Keratinocyte (primary cell): ENCODE measurements around the gene PUM1. TPM values are rescaled to one million over a fixed set of nuclear protein-coding genes. Genes with fewer than 3 reads are reported as not detected.
"Not testable (repeated sequence)": the region's sequence is repeated elsewhere in the genome, so short reads cannot be mapped to it uniquely, and the experiment has no call there.

ENCODE experiments used
- DNase-seq: peaks from one replicate; pipeline ENCODE4 v3.0.0-alpha.2; 2011; ENCODE audit warnings: low read depth, missing footprints, low spot score
- FAIRE-seq: peaks from 2 replicates; lab custom pipeline; 2011; peaks lifted over from hg19 to GRCh38; lab: Jason Lieb, UNC
- H2AFZ ChIP-seq: 2 replicates; pipeline ENCODE4 v1.6.0; 2012; ENCODE audit warnings: low read length, control low read depth, inconsistent platforms; ENCODE audit not compliant: control insufficient read depth
- H3K27ac ChIP-seq: 2 replicates; pipeline ENCODE4 v1.5.1; 2011; ENCODE audit warnings: low read length; ENCODE audit not compliant: control insufficient read depth, insufficient read depth
- H3K27me3 ChIP-seq: 3 replicates; pipeline ENCODE4 v1.6.0; 2011; ENCODE audit warnings: low read length; ENCODE audit not compliant: control insufficient read depth, insufficient read depth; ENCODE audit errors: extremely low read depth
- H3K36me3 ChIP-seq, 2 experiments: 2 replicates in 1 of 2; 3 replicates in 1 of 2; pipeline ENCODE4 v1.5.1; 2011; ENCODE audit warnings: low read length in 2 of 2, mild to moderate bottlenecking in 1 of 2; ENCODE audit not compliant: control insufficient read depth in 2 of 2, insufficient read depth in 2 of 2; ENCODE audit errors: extremely low read depth in 1 of 2
- H3K4me1 ChIP-seq: 3 replicates; pipeline ENCODE4 v1.5.1; 2011; ENCODE audit warnings: low read length; ENCODE audit not compliant: control insufficient read depth, insufficient read depth; ENCODE audit errors: extremely low read depth
- H3K4me2 ChIP-seq: 3 replicates; pipeline ENCODE4 v1.6.0; 2011; ENCODE audit warnings: low read depth, low read length; ENCODE audit not compliant: control insufficient read depth, insufficient read depth; ENCODE audit errors: extremely low read depth
- H3K4me3 ChIP-seq, 3 experiments: fragments of 200-600 bp in 1 of 3; sonication (generic) in 1 of 3; 2 replicates in 2 of 3; 3 replicates in 1 of 3; pipeline ENCODE4 v1.5.1; 2011 to 2016; ENCODE audit warnings: low read length in 3 of 3, mild to moderate bottlenecking in 3 of 3, control low read depth in 2 of 3, inconsistent platforms in 1 of 3, low read depth in 1 of 3, mixed read lengths in 1 of 3, mixed run types in 1 of 3, moderate library complexity in 1 of 3; ENCODE audit not compliant: control insufficient read depth in 2 of 3, insufficient read depth in 2 of 3; ENCODE audit errors: extremely low read depth in 1 of 3
- H3K79me2 ChIP-seq: 2 replicates; pipeline ENCODE4 v1.6.0; 2012; ENCODE audit warnings: low read length; ENCODE audit not compliant: control insufficient read depth, insufficient read depth
- H3K9ac ChIP-seq: 3 replicates; pipeline ENCODE4 v1.6.0; 2011; ENCODE audit warnings: low read length; ENCODE audit not compliant: control insufficient read depth, insufficient read depth; ENCODE audit errors: extremely low read depth
- H3K9me1 ChIP-seq: 3 replicates; pipeline ENCODE4 v1.6.0; 2011; ENCODE audit warnings: low read length; ENCODE audit not compliant: control insufficient read depth, insufficient read depth; ENCODE audit errors: extremely low read depth
- H3K9me3 ChIP-seq: 2 replicates; pipeline ENCODE4 v1.5.1; 2012; ENCODE audit warnings: low read depth, low read length; ENCODE audit not compliant: control insufficient read depth
- H4K20me1 ChIP-seq: 3 replicates; pipeline ENCODE4 v1.6.0; 2011; ENCODE audit warnings: low read length; ENCODE audit not compliant: control insufficient read depth, insufficient read depth; ENCODE audit errors: extremely low read depth
- CTCF ChIP-seq, 3 experiments: IDR thresholded peaks in 1 of 3; conservative IDR thresholded peaks in 1 of 3; optimal IDR thresholded peaks in 1 of 3; 2 replicates in 2 of 3; 3 replicates in 1 of 3; pipeline versions ENCODE3 to v1.5.1; 2011; ENCODE audit warnings: low read length in 3 of 3, mild to moderate bottlenecking in 3 of 3, moderate library complexity in 2 of 3, control low read depth in 1 of 3, inconsistent platforms in 1 of 3; ENCODE audit not compliant: insufficient read depth in 2 of 3; ENCODE audit errors: extremely low read depth in 1 of 3
- EZH2 ChIP-seq: IDR thresholded peaks from one replicate; pipeline ENCODE4 v1.6.1; 2012; ENCODE audit warnings: inconsistent platforms, mild to moderate bottlenecking, low read length, moderate library complexity
- dilution Hi-C: fragments of 300-500 bp; cut with MboI; formaldehyde crosslinking; loops from one replicate; pipeline ENCODE4 v1.7.0; 2020; ENCODE audit warnings: low sequenced_read_pairs; ENCODE audit not compliant: extremely low pct_ligation_motif_present
- polyA plus RNA-seq, 5 experiments: library from polyadenylated mRNA; depleted of rRNA in 3 of 5; stranded (reverse) in 3 of 5; stranded (forward) in 1 of 5; unstranded in 1 of 5; fragments of >200 nt; gene quantifications; 1 replicate in 1 of 5; 2 replicates in 3 of 5; 3 replicates in 1 of 5; pipeline versions ENCODE4 v1.2.1 to v1.2.3, GENCODE V29; 2011 to 2012; ENCODE audit warnings: missing spikeins in 2 of 5, low read depth in 1 of 5, low replicate concordance in 1 of 5

Gene PUM1
- polyA plus RNA-seq, 1 donor (not counting 4 experiments of a cell fraction or from before 2014, with no cell fraction given): 68.6 TPM

- Histone ChIP-seq H3K9ac (no peak overlapping the region), H3K27me3 (no peaks in the 10 kb centered on the region), H4K20me1 (peaks cover 36% of the 10 kb centered on the region), H3K27ac (no peak overlapping the region), H2AFZ (no peak overlapping the region), H3K4me1 (peaks cover 23% of the 10 kb centered on the region), H3K79me2 (peaks cover 98% of the 10 kb centered on the region), H3K9me1 (peaks cover 4% of the 10 kb centered on the region), H3K4me3 (no peak overlapping the region), H3K9me3 (no peaks in the 10 kb centered on the region), H3K36me3 (peaks cover 1 to 27% of the 10 kb centered on the region in 2 experiments), H3K4me2 (no peak overlapping the region)
- no peak for FAIRE-seq
- TF ChIP-seq CTCF (optimal IDR thresholded peaks at IDR 0.05 in 1 of 3, IDR thresholded peaks at IDR 0.05 in 1 of 3, conservative IDR thresholded peaks at IDR 0.05 in 1 of 3; ENCODE audit: extremely low read depth in 1 of 3, insufficient read depth in 2 of 3, low read length in 3 of 3) (no peak), EZH2 (no peak)
- DNase-seq: no peak
- dilution Hi-C loops: no loop called here
These were observed 24.0 kb downstream of the PUM1 start for GRCh38 chr1:31041529-31041928.

GRCh38 chr1:31040038-31040437 lies 25.5 kb downstream of the PUM1 start:
- no peak for TF ChIP-seq CTCF (optimal IDR thresholded peaks at IDR 0.05 in 1 of 3, IDR thresholded peaks at IDR 0.05 in 1 of 3, conservative IDR thresholded peaks at IDR 0.05 in 1 of 3; ENCODE audit: extremely low read depth in 1 of 3, insufficient read depth in 2 of 3, low read length in 3 of 3)
- no peak for TF ChIP-seq EZH2
- peaks cover 42% of the 10 kb centered on the region for H4K20me1 ChIP-seq

GRCh38 chr1:31038935-31039334 lies 26.6 kb downstream of the PUM1 start:
- H3K9me1 ChIP-seq, H3K27me3 ChIP-seq, H3K9me3 ChIP-seq, dilution Hi-C loops, H3K27ac ChIP-seq, H2AFZ ChIP-seq, H3K9ac ChIP-seq, DNase-seq, H3K4me3 ChIP-seq, H3K4me2 ChIP-seq, FAIRE-seq: not testable (repeated sequence)
- Histone ChIP-seq H4K20me1 (peaks cover 45% of the 10 kb centered on the region), H3K36me3 (peaks cover 0 to 26% of the 10 kb centered on the region in 2 experiments), H3K4me1 (peaks cover 34% of the 10 kb centered on the region), H3K79me2 (peaks cover 98% of the 10 kb centered on the region)

More at GRCh38 chr1:31040038-31040437, 25.5 kb downstream of the PUM1 start:
- Histone ChIP-seq H3K27me3 (no peaks in the 10 kb centered on the region), H3K4me1 (peaks cover 27% of the 10 kb centered on the region), H2AFZ (no peak overlapping the region), H3K79me2 (peaks cover 98% of the 10 kb centered on the region), H3K36me3 (peaks cover 0 to 25% of the 10 kb centered on the region in 2 experiments), H3K9me1 (peaks cover 8% of the 10 kb centered on the region), H3K9ac (no peak overlapping the region), H3K4me3 (no peak overlapping the region), H3K9me3 (no peaks in the 10 kb centered on the region), H3K27ac (no peak overlapping the region), H3K4me2 (no peak overlapping the region)
- DNase-seq (no peak), FAIRE-seq (no peak)
- dilution Hi-C loops: no loop called here
